NCI-H146 treated with DMSO at 0.1 percent for 48 hours (cell line): ENCODE results near the gene CFTR.

Experiments
- DNase-seq: peaks from one replicate; lab custom pipeline; 2025; ENCODE audit not compliant: unreplicated experiment; lab: John Stamatoyannopoulos, UW

Gene CFTR

GRCh38 chr7:117582219-117582704 lies 102.4 kb downstream of the CFTR start:
- DNase-seq: no peak

DNA sequence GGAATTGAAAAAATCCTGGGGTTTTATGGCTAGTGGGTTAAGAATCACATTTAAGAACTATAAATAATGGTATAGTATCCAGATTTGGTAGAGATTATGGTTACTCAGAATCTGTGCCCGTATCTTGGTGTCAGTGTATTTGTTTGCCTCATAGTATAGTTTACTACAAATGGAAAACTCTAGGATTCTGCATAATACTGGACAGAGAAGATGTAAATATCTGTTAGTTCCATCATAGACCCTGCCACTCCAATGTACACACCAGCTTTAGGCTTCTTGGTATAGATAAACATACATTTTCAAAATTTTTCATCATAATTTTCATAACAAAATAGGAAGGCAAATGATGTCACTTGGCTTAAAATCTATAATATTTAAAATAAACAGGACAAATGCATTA lies 108.1 kb downstream of the CFTR start:
- no peak for DNase-seq

DNA sequence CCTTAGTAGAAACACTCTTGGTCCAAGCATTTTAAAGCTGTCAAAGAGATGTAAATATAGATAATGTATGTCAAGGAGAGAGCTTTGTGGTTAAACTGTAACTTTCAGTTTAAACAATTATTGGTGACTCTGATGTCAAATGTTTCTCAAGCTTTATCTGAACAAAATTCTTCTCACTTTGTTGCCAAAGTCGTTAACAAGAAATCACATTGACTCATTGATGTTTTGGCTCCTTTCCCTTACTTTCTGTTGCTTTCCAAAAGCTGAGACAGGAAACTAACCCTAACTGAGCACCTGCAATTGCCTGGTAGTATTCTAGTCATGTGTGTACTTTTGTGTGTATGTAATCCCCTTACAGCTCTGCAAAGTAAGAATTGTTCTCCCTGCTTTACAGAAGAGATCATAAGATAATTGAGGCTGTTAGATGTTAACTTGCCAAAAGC lies 108.5 kb downstream of the CFTR start:
- no peak for DNase-seq

DNA sequence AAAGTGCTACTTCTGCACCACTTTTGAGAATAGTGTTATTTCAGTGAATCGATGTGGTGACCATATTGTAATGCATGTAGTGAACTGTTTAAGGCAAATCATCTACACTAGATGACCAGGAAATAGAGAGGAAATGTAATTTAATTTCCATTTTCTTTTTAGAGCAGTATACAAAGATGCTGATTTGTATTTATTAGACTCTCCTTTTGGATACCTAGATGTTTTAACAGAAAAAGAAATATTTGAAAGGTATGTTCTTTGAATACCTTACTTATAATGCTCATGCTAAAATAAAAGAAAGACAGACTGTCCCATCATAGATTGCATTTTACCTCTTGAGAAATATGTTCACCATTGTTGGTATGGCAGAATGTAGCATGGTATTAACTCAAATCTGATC lies 110.4 kb downstream of the CFTR start:
- no peak for DNase-seq

DNA sequence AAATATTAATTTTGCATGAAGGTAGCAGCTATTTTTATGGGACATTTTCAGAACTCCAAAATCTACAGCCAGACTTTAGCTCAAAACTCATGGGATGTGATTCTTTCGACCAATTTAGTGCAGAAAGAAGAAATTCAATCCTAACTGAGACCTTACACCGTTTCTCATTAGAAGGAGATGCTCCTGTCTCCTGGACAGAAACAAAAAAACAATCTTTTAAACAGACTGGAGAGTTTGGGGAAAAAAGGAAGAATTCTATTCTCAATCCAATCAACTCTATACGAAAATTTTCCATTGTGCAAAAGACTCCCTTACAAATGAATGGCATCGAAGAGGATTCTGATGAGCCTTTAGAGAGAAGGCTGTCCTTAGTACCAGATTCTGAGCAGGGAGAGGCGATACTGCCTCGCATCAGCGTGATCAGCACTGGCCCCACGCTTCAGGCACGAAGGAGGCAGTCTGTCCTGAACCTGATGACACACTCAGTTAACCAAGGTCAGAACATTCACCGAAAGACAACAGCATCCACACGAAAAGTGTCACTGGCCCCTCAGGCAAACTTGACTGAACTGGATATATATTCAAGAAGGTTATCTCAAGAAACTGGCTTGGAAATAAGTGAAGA lies 112.3 kb downstream of the CFTR start:
- DNase-seq: no peak

DNA sequence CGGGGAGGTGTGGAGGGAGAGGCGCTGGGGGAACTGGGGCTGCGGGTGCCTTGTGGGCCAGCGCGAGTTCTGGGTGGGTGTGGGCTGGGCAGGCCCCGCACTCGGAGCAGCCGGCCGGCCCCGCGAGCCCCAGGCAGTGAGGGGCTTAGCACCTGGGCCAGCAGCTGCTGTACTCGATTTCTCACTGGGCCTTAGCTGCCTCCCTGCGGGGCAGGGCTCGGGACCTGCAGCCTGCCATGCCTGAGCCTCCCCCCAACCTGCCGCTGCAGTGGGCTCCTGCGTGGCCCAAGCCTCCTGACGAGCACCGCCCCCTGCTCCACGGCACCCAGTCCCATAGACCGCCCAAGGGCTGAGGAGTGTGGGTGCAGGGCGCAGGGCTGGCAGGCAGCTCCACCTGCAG lies 116.3 kb downstream of the CFTR start:
- DNase-seq: no peak

DNA sequence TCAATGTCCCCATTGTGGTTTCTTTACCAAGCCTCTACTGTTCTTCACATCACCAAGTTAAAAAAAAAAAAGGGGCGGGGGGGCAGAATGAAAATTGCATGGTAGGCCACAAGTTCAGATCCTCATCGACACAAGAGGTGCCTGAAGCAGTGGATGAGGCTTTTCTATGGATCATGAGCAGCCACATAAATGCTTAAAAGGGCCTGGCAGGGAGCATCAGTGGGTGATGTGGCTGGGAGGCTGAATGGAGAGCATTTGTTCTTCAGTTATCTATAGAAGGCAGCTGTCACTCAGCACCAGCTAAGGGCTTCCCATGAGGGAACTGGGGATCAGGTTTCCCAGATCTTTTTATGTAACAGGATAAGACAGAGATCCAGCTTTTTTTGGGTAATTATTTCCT lies 117.9 kb downstream of the CFTR start:
- DNase-seq: no peak

- no peak for DNase-seq
Observed at GRCh38 chr7:117600911-117601310, 121.1 kb downstream of the CFTR start.

GRCh38 chr7:117603627-117604026 lies 123.8 kb downstream of the CFTR start:
- DNase-seq: no peak

GRCh38 chr7:117605712-117606111 lies 125.9 kb downstream of the CFTR start:
- no peak for DNase-seq

DNA sequence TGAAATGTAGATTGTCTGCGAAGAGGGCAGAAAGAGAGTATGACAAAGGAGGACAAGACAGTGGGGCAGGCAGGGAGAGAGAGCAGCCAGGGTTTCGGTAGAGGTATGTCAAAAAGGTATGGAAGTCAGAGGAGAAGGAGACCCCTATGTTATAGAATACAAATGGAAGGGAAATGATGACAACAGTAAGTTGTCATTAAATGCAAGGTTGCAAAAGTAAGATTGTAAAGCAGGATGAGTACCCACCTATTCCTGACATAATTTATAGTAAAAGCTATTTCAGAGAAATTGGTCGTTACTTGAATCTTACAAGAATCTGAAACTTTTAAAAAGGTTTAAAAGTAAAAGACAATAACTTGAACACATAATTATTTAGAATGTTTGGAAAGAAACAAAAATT lies 126.3 kb downstream of the CFTR start:
- DNase-seq: no peak

DNA sequence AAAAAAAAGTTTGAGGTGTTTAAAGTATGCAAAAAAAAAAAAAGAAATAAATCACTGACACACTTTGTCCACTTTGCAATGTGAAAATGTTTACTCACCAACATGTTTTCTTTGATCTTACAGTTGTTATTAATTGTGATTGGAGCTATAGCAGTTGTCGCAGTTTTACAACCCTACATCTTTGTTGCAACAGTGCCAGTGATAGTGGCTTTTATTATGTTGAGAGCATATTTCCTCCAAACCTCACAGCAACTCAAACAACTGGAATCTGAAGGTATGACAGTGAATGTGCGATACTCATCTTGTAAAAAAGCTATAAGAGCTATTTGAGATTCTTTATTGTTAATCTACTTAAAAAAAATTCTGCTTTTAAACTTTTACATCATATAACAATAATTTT lies 130.6 kb downstream of the CFTR start:
- DNase-seq: no peak

GRCh38 chr7:117612637-117613036 lies 132.8 kb downstream of the CFTR start:
- DNase-seq: no peak

GRCh38 chr7:117616694-117617093 lies 136.9 kb downstream of the CFTR start:
- DNase-seq: no peak

GRCh38 chr7:117619681-117620080 lies 139.9 kb downstream of the CFTR start:
- DNase-seq: no peak

DNA sequence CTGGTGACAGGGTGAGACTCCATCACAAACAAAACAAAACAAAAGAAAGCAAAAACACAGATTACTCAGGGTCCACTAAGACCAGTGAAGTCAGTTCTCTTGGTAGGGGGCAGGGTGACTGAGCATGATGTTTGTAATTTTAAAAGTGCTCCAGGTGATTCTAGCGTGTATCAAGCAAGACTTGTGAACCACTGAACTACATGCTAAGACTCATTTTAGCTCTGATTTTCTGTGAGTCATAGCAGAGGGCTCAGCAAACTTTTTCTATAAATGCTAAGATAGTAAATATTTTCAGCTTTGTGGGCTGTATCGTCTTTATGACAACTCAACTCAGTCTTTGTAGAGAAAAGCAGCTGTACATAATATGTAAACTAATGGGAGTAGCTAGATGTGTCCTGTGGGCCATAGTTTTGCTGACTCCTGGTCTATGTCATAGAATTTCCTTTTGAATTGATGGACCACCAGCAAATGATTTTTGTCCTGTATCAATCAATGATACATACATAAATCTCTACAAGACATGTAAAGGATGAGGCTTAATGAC lies 141.3 kb downstream of the CFTR start:
- DNase-seq: no peak

- DNase-seq: no peak
Observed at GRCh38 chr7:117623606-117624005, 143.8 kb downstream of the CFTR start.

DNA sequence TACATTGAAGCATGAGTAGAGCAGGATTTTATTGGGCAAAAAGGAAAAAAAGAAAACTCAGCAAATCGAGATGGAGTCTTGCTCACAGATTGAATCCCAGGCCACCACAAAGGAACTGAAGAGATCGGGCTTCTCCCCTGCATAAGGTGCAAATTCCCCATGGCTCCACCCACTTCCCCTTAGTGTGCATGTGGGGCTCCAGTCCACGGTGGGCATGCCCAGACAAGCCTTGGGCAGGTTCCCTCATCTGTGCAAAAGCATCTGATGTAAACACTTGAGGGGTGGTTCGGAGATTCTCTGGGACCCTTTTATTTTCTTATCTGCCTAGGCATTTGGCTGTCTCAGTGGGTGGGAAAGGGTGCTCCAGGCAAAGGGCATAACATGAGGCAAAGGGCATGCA lies 150.7 kb downstream of the CFTR start:
- no peak for DNase-seq

DNA sequence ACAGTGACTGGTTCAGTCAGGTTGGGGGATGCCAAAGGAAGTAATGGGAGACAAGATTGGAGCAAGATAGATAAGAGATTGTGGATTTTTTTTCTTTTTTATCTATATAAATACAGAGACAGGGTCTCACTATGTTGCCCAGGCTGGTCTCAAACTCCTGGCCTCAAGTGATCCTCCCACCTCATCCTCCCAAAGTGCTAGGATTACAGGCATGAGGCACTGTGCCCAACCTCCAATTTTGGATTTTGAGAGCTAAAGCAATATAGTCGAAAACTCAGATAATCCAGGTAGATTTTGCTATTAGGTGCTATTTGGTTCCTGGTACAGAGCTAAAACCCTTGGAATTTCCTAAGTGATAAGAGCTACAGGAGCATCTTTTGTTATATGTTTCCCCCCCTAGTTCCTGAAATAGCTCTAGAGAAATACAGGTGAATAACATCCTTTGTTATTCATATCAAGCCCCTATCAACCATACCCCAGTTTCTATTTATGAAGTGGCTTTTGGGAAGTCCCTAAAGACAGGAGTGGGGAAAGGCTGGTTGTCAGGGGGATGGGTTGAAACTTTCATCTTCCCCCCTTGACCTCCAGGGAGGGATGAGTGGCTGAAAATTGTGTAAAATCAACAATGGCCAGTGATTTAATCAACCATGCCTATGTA lies 151.2 kb downstream of the CFTR start:
- no peak for DNase-seq

- DNase-seq: no peak
Observed at GRCh38 chr7:117631652-117632051, 151.8 kb downstream of the CFTR start.

GRCh38 chr7:117637937-117638336 lies 158.1 kb downstream of the CFTR start:
- no peak for DNase-seq

DNA sequence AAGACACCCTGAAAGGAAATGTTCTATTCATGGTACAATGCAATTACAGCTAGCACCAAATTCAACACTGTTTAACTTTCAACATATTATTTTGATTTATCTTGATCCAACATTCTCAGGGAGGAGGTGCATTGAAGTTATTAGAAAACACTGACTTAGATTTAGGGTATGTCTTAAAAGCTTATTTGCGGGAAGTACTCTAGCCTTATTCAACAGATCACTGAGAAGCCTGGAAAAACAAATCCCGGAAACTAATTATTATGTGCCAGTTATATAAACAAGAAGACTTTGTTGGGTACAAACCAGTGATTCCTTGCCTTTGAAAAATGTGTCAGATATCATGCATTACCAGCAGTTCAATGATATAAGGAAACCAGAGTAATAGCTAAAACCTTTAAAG lies 160.1 kb downstream of the CFTR start:
- DNase-seq: no peak

GRCh38 chr7:117640465-117640864 lies 160.6 kb downstream of the CFTR start:
- no peak for DNase-seq
